Osteoblast (primary cell): ENCODE data around the gene ABCA13. TPM values are rescaled to one million over a fixed set of nuclear protein-coding genes. Genes with fewer than 3 reads are reported as not detected.

ENCODE experiments used
- DNase-seq: peaks from one replicate; pipeline ENCODE4 v3.0.0; 2011; ENCODE audit warnings: low spot score, mixed read lengths; ENCODE audit not compliant: insufficient read length; ENCODE audit errors: missing footprints
- H2AFZ ChIP-seq: 2 replicates; pipeline ENCODE4 v1.6.0; 2011; ENCODE audit warnings: mild to moderate bottlenecking, low read length
- H3K27ac ChIP-seq: 2 replicates; pipeline ENCODE4 v1.5.1; 2011; ENCODE audit warnings: mild to moderate bottlenecking, low read depth, low read length, moderate library complexity
- H3K27me3 ChIP-seq: 2 replicates; pipeline ENCODE4 v1.6.0; 2012; ENCODE audit warnings: mild to moderate bottlenecking, control low read depth, inconsistent platforms, low read length, moderate library complexity; ENCODE audit not compliant: insufficient read depth
- H3K36me3 ChIP-seq: 2 replicates; pipeline ENCODE4 v1.5.1; 2011; ENCODE audit warnings: mild to moderate bottlenecking, low read length, control low read depth, moderate library complexity; ENCODE audit not compliant: insufficient read depth
- H3K4me1 ChIP-seq: 2 replicates; pipeline ENCODE4 v1.5.1; 2011; ENCODE audit warnings: mild to moderate bottlenecking, low read length, control low read depth, moderate library complexity; ENCODE audit not compliant: insufficient read depth
- H3K4me2 ChIP-seq: 2 replicates; pipeline ENCODE4 v1.6.0; 2011; ENCODE audit warnings: mild to moderate bottlenecking, low read length; ENCODE audit not compliant: insufficient read depth
- H3K4me3 ChIP-seq: fragments of 200-600 bp; sonication (generic); 3 replicates; pipeline ENCODE4 v1.5.1; 2012; ENCODE audit warnings: mild to moderate bottlenecking, low read length, inconsistent platforms; ENCODE audit not compliant: insufficient read depth
- H3K79me2 ChIP-seq: 2 replicates; pipeline ENCODE4 v1.6.0; 2012; ENCODE audit warnings: mild to moderate bottlenecking, low read length, control low read depth, inconsistent platforms; ENCODE audit not compliant: insufficient read depth
- H3K9me3 ChIP-seq: 2 replicates; pipeline ENCODE4 v1.5.1; 2011; ENCODE audit warnings: low read depth, low read length, control low read depth
- H4K20me1 ChIP-seq: 2 replicates; pipeline ENCODE4 v1.6.0; 2012; ENCODE audit warnings: mild to moderate bottlenecking, low read length, control low read depth; ENCODE audit not compliant: insufficient read depth
- total RNA-seq: library from RNA; depleted of rRNA; stranded (reverse); fragments of >200 nt; gene quantifications from 2 replicates; pipeline ENCODE4 v1.2.3, GENCODE V29; 2012
- TF ChIP-seq, protein P1 (sequence below): IDR thresholded peaks from 2 replicates; pipeline ENCODE4 v1.5.1; 2011; ENCODE audit warnings: mild to moderate bottlenecking, low read depth, low read length, moderate library complexity; ENCODE audit errors: extremely low read depth

The ABCA13 gene
- total RNA-seq, 1 donor: 3.6 TPM

DNA sequence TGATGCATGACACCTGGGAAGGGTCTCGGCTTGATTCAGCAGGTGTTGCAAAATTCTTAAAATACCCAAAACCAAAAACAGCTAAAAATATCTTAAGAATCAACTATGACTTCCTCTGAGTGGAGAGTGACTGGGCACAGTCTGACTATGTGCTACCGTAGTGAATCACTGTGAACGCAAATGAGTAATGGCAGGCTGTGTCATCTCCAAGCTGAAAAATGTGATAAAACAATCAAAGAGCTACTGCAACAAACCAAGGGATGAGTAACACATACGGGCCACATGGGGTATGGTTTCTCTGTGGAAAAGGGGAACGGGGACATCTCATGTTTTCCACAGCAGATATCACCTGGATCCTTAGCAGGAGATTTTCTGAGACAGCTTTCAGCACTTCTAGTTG, 127.5 kb downstream of the ABCA13 start:
- H3K4me1 ChIP-seq: peaks cover 13% of the 10 kb centered on the region
- H3K36me3 ChIP-seq: no peaks in the 10 kb centered on the region
- H2AFZ ChIP-seq: no peak overlapping the region
- H3K4me2 ChIP-seq: peak overlapping the region; percentile 1
- no peak overlapping the region for H3K4me3 ChIP-seq
- H3K79me2 ChIP-seq: no peaks in the 10 kb centered on the region
- peak; percentile 48 for DNase-seq
- no peaks in the 10 kb centered on the region for H4K20me1 ChIP-seq
- no peak overlapping the region for H3K27ac ChIP-seq
- TF ChIP-seq, protein P1, sequence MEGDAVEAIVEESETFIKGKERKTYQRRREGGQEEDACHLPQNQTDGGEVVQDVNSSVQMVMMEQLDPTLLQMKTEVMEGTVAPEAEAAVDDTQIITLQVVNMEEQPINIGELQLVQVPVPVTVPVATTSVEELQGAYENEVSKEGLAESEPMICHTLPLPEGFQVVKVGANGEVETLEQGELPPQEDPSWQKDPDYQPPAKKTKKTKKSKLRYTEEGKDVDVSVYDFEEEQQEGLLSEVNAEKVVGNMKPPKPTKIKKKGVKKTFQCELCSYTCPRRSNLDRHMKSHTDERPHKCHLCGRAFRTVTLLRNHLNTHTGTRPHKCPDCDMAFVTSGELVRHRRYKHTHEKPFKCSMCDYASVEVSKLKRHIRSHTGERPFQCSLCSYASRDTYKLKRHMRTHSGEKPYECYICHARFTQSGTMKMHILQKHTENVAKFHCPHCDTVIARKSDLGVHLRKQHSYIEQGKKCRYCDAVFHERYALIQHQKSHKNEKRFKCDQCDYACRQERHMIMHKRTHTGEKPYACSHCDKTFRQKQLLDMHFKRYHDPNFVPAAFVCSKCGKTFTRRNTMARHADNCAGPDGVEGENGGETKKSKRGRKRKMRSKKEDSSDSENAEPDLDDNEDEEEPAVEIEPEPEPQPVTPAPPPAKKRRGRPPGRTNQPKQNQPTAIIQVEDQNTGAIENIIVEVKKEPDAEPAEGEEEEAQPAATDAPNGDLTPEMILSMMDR: no peak
- no peaks in the 10 kb centered on the region for H3K27me3 ChIP-seq
- H3K9me3 ChIP-seq: no peaks in the 10 kb centered on the region

DNA sequence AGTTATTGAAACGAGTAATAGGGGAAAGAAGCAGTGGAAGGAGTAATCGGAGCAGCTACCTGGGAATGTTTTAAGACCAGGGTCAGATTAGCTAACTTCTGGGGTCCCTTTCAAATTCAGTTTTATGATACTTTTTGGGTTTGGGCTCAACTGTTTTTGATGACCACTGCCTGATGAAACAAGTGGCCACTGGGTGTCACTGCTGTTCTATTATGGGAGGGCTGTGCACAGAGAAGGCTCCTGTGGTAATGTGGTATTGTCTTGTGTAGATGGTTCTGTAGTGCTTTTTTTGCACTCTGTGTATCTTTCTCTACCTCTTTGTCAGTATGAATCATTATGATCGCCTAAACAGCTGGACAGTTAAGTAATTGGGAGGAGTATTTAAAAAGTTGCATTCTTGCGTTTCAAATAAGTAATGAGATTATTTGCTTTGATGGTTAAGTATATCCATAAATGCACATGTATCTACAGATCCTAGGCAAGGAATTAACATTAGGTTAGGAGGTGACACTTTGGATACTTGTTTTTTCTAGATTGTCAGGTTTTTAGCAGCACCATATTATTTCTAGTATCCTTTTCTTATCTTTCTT, 128.4 kb downstream of the ABCA13 start:
- Histone ChIP-seq H4K20me1 (no peaks in the 10 kb centered on the region), H3K36me3 (no peaks in the 10 kb centered on the region), H3K27ac (no peak overlapping the region), H3K4me2 (no peak overlapping the region), H3K79me2 (no peaks in the 10 kb centered on the region), H3K9me3 (no peaks in the 10 kb centered on the region), H3K4me3 (no peak overlapping the region), H3K27me3 (no peaks in the 10 kb centered on the region), H3K4me1 (peaks cover 13% of the 10 kb centered on the region), H2AFZ (no peak overlapping the region)
- TF ChIP-seq, protein P1: peak; percentile 80
- DNase-seq: no peak

DNA sequence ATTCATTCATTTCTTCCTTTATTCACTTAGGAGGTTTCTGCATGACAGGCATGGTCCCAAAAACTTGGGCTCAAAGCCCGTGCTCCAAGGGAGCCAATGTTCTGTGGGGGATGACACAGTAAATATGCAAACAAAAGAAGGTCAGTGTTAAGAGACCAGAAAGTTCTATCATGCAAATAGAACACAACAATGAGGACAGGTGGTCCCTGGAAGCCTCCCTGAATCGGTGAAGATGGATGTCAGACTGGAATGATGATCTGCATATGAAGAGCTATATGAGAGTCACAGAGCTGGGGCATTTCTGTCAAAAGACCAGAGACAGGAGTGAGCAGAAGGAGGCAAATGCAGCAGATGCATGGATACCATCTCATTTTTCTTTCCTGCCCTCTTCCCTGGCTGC, 129.0 kb downstream of the ABCA13 start:
- Histone ChIP-seq H2AFZ (no peak overlapping the region), H3K4me2 (no peak overlapping the region), H3K9me3 (no peaks in the 10 kb centered on the region), H3K79me2 (no peaks in the 10 kb centered on the region), H3K4me1 (peaks cover 13% of the 10 kb centered on the region), H4K20me1 (no peaks in the 10 kb centered on the region), H3K27ac (no peak overlapping the region), H3K36me3 (no peaks in the 10 kb centered on the region), H3K4me3 (no peak overlapping the region), H3K27me3 (no peaks in the 10 kb centered on the region)
- TF ChIP-seq, protein P1: no peak
- no peak for DNase-seq

DNA sequence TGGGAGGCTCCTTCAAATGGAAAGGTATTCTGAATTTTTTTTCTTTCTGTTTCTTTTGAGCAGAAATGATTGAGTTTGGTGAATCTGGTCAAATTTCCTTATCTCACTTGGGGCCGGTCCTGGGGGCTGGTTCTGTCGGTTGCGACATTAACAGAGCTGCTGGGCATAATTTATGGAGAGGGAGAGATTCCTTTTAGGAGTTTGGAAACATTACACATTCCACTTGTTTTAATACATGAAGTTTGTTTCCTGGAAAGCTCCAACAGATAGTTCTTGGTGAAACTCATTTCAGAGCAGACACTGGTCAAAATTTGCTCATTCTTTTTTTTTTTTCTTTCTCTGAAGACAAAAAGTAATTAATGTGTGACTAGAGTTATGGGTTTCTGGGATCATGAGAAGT, 129.9 kb downstream of the ABCA13 start:
- Histone ChIP-seq H3K36me3 (no peaks in the 10 kb centered on the region), H3K4me1 (peaks cover 13% of the 10 kb centered on the region), H4K20me1 (no peaks in the 10 kb centered on the region), H3K27me3 (no peaks in the 10 kb centered on the region), H3K4me2 (no peak overlapping the region), H2AFZ (no peak overlapping the region), H3K27ac (no peak overlapping the region), H3K79me2 (no peaks in the 10 kb centered on the region), H3K9me3 (no peaks in the 10 kb centered on the region), H3K4me3 (no peak overlapping the region)
- DNase-seq: no peak
- TF ChIP-seq, protein P1: no peak
